GM19452 (cell line): ENCODE measurements around the gene LZTS2.
A peak's percentile ranks its signal among the peaks of the same experiment; 100 is the strongest.

Source experiments
- ATAC-seq: cut with Tn5 transposase; IDR thresholded peaks from one replicate; pipeline ENCODE4 v1.9.1; 2021; ENCODE audit not compliant: unreplicated experiment

Gene LZTS2

GRCh38 chr10:101013365-101013825 is 13.8 kb downstream of the LZTS2 start:
- ATAC-seq, result no peak

- no peak for ATAC-seq
Observed at GRCh38 chr10:101014230-101014884, 14.7 kb downstream of the LZTS2 start.

- ATAC-seq, result no peak
Observed at GRCh38 chr10:101014966-101015581, 15.5 kb downstream of the LZTS2 start.

GRCh38 chr10:101015582-101015973 is 16.0 kb downstream of the LZTS2 start:
- ATAC-seq, result no peak

GRCh38 chr10:101016814-101017213 is 17.2 kb downstream of the LZTS2 start:
- ATAC-seq, result no peak

GRCh38 chr10:101018118-101018599 is 18.6 kb downstream of the LZTS2 start:
- no peak for ATAC-seq

GRCh38 chr10:101018600-101019439 is 19.2 kb downstream of the LZTS2 start:
- ATAC-seq, result no peak

- no peak for ATAC-seq
Observed at GRCh38 chr10:101019440-101019703, 19.8 kb downstream of the LZTS2 start.

- ATAC-seq, result no peak
Observed at GRCh38 chr10:101020427-101021075, 20.9 kb downstream of the LZTS2 start.

GRCh38 chr10:101021239-101021638 is 21.6 kb downstream of the LZTS2 start:
- no peak for ATAC-seq

- ATAC-seq, result no peak
Observed at GRCh38 chr10:101021692-101022251, 22.2 kb downstream of the LZTS2 start.

GRCh38 chr10:101022967-101023705 is 23.5 kb downstream of the LZTS2 start:
- no peak for ATAC-seq

- no peak for ATAC-seq
Observed at GRCh38 chr10:101027106-101027720, 27.6 kb downstream of the LZTS2 start.

GRCh38 chr10:101028446-101029337 is 29.1 kb downstream of the LZTS2 start:
- no peak for ATAC-seq

- no peak for ATAC-seq
Observed at GRCh38 chr10:101029520-101030295, 30.1 kb downstream of the LZTS2 start.

GRCh38 chr10:101030496-101031127 is 31.0 kb downstream of the LZTS2 start:
- no peak for ATAC-seq

- ATAC-seq, result peak; percentile 91
Observed at GRCh38 chr10:101031128-101031795, 31.7 kb downstream of the LZTS2 start, which contains the start of the genes PDZD7 and SFXN3. Gene PDZD7 (minus strand): TSS chr10:101031129. CDS start chr10:101030219, 910 bp downstream. Gene SFXN3 (plus strand): TSS chr10:101031234. CDS start chr10:101034695, 3,461 bp downstream.
